Colonic mucosa (tissue), 4 donors: ENCODE measurements around the gene CISD2. TPM values are rescaled to one million over a fixed set of nuclear protein-coding genes. Genes with fewer than 3 reads are reported as not detected.
"Not testable (repeated sequence)": the region's sequence is repeated elsewhere in the genome, so short reads cannot be mapped to it uniquely, and the experiment has no call there.

Experiments
- DNase-seq: peaks from one replicate; pipeline ENCODE4 v3.0.0-alpha.2; 2020
- H3K27ac ChIP-seq: fragments of 200-600 bp; one replicate; pipeline ENCODE4 v1.8.0; 2021
- H3K27me3 ChIP-seq: fragments of 200-600 bp; one replicate; pipeline ENCODE4 v1.8.0; 2021
- H3K36me3 ChIP-seq: fragments of 200-600 bp; one replicate; pipeline ENCODE4 v1.8.0; 2021
- H3K4me1 ChIP-seq: fragments of 200-600 bp; one replicate; pipeline ENCODE4 v1.8.0; 2021; ENCODE audit warnings: mild to moderate bottlenecking
- H3K4me3 ChIP-seq: fragments of 200-600 bp; one replicate; pipeline ENCODE4 v1.8.0; 2021
- H3K9ac ChIP-seq, 2 donors: one replicate each; pipeline ENCODE4 v1.7.0; 2013; ENCODE audit warnings: control low read depth in 2 of 2, low read depth in 2 of 2, low read length in 2 of 2
- H3K9me3 ChIP-seq: fragments of 200-600 bp; one replicate; pipeline ENCODE4 v1.8.0; 2021
- intact Hi-C: fragments of 100-400 bp; cut with DNase I; formaldehyde crosslinking; loops from one replicate; pipeline ENCODE4 v1.14.1; 2022
- total RNA-seq, 2 donors: library from RNA; stranded (reverse); fragmentation: NEBNext Ultra II Directional in 1 of 2; extraction: Animal tissue kit (Norgen Biotek cat#: 25700) in 1 of 2; gene quantifications; one replicate each; pipeline ENCODE4 v1.2.1, GENCODE V29; 2021
- TF ChIP-seq, protein P1 (sequence below): fragments of 200-600 bp; IDR thresholded peaks from one replicate; pipeline ENCODE4 v1.8.0; 2022; ENCODE audit warnings: antibody characterized with exemption, mild to moderate bottlenecking
- donor health status: healthy.
- donor health status: DM: no; HTN: no; CAD: no.
- donor health status: DM: no; HTN: no; CAD: no.

The CISD2 gene
- total RNA-seq, 2 donors from 2014 or later, result 30.7 to 41.5 TPM

DNA sequence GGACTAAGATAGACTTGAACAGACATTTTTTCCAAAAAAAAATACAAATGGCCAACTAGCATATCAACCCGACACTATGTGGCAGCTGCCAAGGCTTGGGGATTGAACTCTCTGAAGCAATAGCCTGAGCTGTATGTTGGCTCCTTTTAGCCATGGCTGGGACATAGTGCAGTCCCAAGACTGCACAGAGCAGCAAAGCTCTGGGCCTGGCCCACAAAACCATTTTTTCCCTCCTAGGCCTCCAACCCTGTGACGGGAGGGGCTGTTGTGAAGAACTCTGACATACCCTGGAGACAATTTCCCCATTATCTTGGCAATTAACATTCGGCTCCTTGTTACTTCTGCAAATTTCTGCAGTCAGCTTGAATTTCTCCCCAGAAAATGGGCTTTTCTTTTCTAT lies 50.1 kb downstream of the CISD2 start:
- DNase-seq, result no peak
- no peak overlapping the region for H3K27ac ChIP-seq
- TF ChIP-seq, protein P1, sequence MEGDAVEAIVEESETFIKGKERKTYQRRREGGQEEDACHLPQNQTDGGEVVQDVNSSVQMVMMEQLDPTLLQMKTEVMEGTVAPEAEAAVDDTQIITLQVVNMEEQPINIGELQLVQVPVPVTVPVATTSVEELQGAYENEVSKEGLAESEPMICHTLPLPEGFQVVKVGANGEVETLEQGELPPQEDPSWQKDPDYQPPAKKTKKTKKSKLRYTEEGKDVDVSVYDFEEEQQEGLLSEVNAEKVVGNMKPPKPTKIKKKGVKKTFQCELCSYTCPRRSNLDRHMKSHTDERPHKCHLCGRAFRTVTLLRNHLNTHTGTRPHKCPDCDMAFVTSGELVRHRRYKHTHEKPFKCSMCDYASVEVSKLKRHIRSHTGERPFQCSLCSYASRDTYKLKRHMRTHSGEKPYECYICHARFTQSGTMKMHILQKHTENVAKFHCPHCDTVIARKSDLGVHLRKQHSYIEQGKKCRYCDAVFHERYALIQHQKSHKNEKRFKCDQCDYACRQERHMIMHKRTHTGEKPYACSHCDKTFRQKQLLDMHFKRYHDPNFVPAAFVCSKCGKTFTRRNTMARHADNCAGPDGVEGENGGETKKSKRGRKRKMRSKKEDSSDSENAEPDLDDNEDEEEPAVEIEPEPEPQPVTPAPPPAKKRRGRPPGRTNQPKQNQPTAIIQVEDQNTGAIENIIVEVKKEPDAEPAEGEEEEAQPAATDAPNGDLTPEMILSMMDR, result no peak
- no peaks in the 10 kb centered on the region for H3K9me3 ChIP-seq
- H3K4me3 ChIP-seq, result no peak overlapping the region
- H3K27me3 ChIP-seq, result no peaks in the 10 kb centered on the region
- intact Hi-C loops, result no loop called here
- no peaks in the 10 kb centered on the region for H3K4me1 ChIP-seq
- H3K36me3 ChIP-seq, result no peaks in the 10 kb centered on the region
- no peak overlapping the region for H3K9ac ChIP-seq

DNA sequence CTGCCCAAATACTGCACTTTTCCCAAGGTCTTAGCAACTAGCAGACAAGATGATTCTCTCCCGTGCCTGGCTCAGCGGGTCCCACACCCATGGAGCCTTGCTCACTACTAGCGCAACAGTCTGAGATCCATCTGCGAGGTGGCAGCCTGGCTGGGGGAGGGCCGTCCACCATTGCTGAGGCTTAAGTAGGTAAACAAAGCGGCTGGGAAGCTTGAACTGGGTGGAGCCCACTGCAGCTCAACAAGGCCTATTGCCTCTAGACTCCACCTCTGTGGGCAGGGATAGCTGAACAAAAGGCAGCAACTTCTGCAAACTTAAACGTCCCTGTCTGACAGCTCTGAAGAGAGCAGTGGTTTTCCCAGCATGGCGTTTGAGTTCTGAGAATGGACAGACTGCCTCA lies 50.9 kb downstream of the CISD2 start:
- H3K27ac ChIP-seq, intact Hi-C loops, DNase-seq, H3K27me3 ChIP-seq, H3K4me3 ChIP-seq, H3K36me3 ChIP-seq, H3K9ac ChIP-seq, H3K4me1 ChIP-seq, H3K9me3 ChIP-seq: not testable (repeated sequence)

DNA sequence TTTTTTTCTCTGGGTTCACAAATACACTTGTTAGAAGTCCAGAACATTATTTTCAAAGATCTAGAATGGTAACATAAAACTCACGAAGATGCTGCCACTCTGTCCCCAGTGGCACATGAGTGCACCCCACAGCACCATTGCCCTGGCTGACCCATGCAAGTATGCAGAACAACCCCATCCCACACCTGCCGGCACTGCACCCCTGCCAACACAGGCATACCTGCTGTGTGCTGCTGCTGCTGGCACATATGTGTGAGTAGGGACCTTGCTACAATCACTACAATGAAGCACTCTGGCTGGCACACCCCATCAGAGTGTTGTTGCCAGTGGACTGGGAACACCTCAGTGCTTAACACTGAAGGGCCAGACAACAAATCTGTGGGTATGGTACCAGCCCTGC lies 66.9 kb downstream of the CISD2 start:
- TF ChIP-seq, protein P1, result no peak
- Histone ChIP-seq H3K4me3 (no peak overlapping the region), H3K36me3 (no peaks in the 10 kb centered on the region), H3K27me3 (no peaks in the 10 kb centered on the region), H3K9me3 (no peaks in the 10 kb centered on the region), H3K9ac (no peak overlapping the region), H3K27ac (no peak overlapping the region), H3K4me1 (no peaks in the 10 kb centered on the region)
- DNase-seq, result no peak
- intact Hi-C loops, result no loop called here

DNA sequence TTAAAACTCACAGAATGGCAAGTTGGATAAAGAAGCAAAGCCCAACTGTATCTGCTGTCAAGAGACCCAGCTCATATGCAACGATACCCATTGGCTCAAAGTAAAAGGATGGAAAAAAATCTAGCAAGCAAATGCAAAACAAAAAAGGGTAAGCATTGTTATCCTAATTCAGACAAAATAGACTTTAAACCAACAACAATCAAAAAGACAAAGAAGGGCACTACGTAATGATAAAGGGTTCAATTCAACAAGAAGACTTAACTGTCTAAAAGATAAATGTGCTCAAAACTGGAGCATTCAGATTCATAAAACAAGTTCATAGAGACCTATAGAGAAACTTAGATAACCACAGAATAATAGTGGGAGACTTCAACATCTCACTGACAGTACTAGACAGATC lies 69.3 kb downstream of the CISD2 start:
- H3K36me3 ChIP-seq, intact Hi-C loops, H3K4me3 ChIP-seq, H3K27me3 ChIP-seq, H3K27ac ChIP-seq, H3K9me3 ChIP-seq, H3K9ac ChIP-seq, DNase-seq, H3K4me1 ChIP-seq: not testable (repeated sequence)

Other genes starting within 250 kb of the CISD2 start
- gene MANBA, start 108.0 kb upstream of the CISD2 start, total RNA-seq, result 10 to 100 TPM; 16.3 to 21.8 TPM
- gene UBE2D3, start 41.4 kb upstream of the CISD2 start, total RNA-seq, result 100 to 1,000 TPM; 290 to 346 TPM
- gene SLC9B1, start 150.7 kb downstream of the CISD2 start, total RNA-seq, result not detected
- 1 to 10 TPM; 1.3 to 2.9 TPM for gene SLC9B2, start 207.8 kb downstream of the CISD2 start, total RNA-seq
- 10 to 100 TPM; 14.0 to 35.3 TPM for gene BDH2, start 230.8 kb downstream of the CISD2 start, total RNA-seq